H1 (cell line): ENCODE measurements around the gene SRXN1. TPM values are rescaled to one million over a fixed set of nuclear protein-coding genes. Genes with fewer than 3 reads are reported as not detected.

Experiments used
- BCL11A ChIP-seq, 2 experiments: IDR thresholded peaks; one replicate each; pipeline ENCODE4 v1.6.1; 2011; ENCODE audit warnings: low read depth in 2 of 2, low read length in 2 of 2, mild to moderate bottlenecking in 2 of 2
- CBX5 ChIP-seq: fragments of 300-800, 300-1000 bp; sonication (generic); IDR thresholded peaks from 2 replicates; pipeline ENCODE4 v1.7.1; 2016; ENCODE audit warnings: antibody characterized with exemption, low read length, low read depth
- HDAC6 ChIP-seq: IDR thresholded peaks from one replicate; pipeline ENCODE4 v1.7.1; 2012; ENCODE audit warnings: low read depth, mild to moderate bottlenecking, inconsistent platforms, low read length, moderate library complexity
- RNF2 ChIP-seq: fragments of 200-900, 300-1000 bp; sonication (generic); IDR thresholded peaks from 2 replicates; pipeline ENCODE4 v1.7.1; 2016; ENCODE audit warnings: borderline replicate concordance, low read depth, mild to moderate bottlenecking, antibody characterized with exemption, low read length; ENCODE audit not compliant: poor library complexity, severe bottlenecking; ENCODE audit errors: missing control alignments
- polyA plus RNA-seq, 7 experiments: library from polyadenylated mRNA; depleted of rRNA in 3 of 7; stranded (reverse) in 5 of 7; unstranded in 2 of 7; fragments of >200 nt in 5 of 7; fragments of 200-250 nt in 2 of 7; gene quantifications; 1 replicate in 5 of 7; 2 replicates in 1 of 7; 4 replicates in 1 of 7; pipeline versions ENCODE4 v1.2.1 to v1.2.3, GENCODE V29; 2011 to 2013; ENCODE audit warnings: missing spikeins in 2 of 7, mixed read lengths in 2 of 7
- total RNA-seq: library from RNA; stranded (reverse); fragmentation: NEBNext Ultra II Directional; extraction: Animal tissue kit (Norgen Biotek cat#: 25700); gene quantifications from 2 replicates; pipeline ENCODE4 v1.2.1, GENCODE V29; 2021

SRXN1 gene
- total and polyA plus RNA-seq, 2 of the 8 experiments (the other 6 are each of a cell fraction or from before 2014, with no cell fraction given), result 12.2 to 15.8 TPM

GRCh38 chr20:640674-641515 lies 12.1 kb downstream of the SRXN1 start (continued):
- no peak for TF ChIP-seq RNF2
- no peak for TF ChIP-seq BCL11A (IDR thresholded peaks at IDR 0.05; ENCODE audit: low read depth in 2 of 2, low read length in 2 of 2)
- TF ChIP-seq HDAC6, result no peak
- no peak for TF ChIP-seq CBX5
